Epithelial cell of proximal tubule (primary cell): ENCODE results near the gene DUSP2. TPM values are rescaled to one million over a fixed set of nuclear protein-coding genes. Genes with fewer than 3 reads are reported as not detected.

Experiments
- DNase-seq: peaks from one replicate; pipeline ENCODE4 v3.0.0-alpha.2; 2011; ENCODE audit warnings: low read depth
- H3K4me3 ChIP-seq: 2 replicates; pipeline ENCODE4 v1.5.1; 2011; ENCODE audit warnings: low read depth, mild to moderate bottlenecking, low read length
- CTCF ChIP-seq: conservative IDR thresholded peaks from 2 replicates; pipeline ENCODE4 v1.5.1; 2012; ENCODE audit warnings: low read depth, mild to moderate bottlenecking, low read length
- total RNA-seq: library from RNA; depleted of rRNA; stranded (reverse); fragments of >200 nt; gene quantifications from 2 replicates; pipeline ENCODE4 v1.2.3, GENCODE V29; 2015

Gene DUSP2
- total RNA-seq, 1 donor from 2014 or later = 5.4 TPM

DNA sequence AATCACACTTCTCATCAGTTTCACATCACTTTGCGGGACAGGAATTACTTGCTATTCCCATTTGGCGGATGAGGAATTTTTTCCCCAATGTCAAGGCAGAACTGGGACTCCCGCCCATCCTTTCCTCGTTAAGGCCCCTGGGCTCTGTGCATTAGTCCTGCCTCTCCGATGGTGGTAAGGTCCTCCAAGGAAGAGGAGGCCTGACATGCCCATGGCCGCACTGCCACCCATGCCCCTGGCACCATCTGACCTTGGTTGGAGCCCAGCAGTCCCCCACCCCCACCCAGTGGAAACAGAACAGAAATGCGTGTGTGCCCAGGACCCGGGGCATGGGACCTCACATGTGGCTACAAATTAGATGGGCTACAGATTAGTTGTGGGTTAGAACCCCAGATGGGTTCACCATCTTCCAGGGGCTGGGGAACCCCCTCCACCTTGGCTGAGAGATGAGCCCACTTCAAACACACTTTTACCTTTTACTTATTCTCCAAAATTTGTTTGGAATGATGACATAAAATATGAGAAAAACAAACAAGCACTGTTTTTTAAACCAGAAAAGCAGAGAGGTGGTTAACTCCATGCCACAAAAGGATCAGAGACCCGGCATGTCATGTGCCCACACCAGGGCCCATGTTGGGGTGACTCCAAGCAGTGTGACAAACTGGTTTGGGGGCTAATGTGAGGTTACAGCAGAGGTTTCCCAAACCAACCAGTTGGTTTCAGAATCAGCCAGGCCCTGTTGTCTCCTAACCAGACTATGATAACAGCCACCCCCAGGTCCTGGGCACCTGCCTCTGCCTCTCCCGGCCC is 11.0 kb upstream of the DUSP2 start:
- DNase-seq = no peak
- no peak overlapping the region for H3K4me3 ChIP-seq
- TF ChIP-seq CTCF = no peak

- no peak for DNase-seq
- no peak overlapping the region for H3K4me3 ChIP-seq
- no peak for TF ChIP-seq CTCF
Observed at GRCh38 chr2:96154506-96155380, 9.5 kb upstream of the DUSP2 start.

- H3K4me3 ChIP-seq = no peak overlapping the region
- TF ChIP-seq CTCF = no peak
- no peak for DNase-seq
Observed at GRCh38 chr2:96153991-96154431, 8.8 kb upstream of the DUSP2 start.

DNA sequence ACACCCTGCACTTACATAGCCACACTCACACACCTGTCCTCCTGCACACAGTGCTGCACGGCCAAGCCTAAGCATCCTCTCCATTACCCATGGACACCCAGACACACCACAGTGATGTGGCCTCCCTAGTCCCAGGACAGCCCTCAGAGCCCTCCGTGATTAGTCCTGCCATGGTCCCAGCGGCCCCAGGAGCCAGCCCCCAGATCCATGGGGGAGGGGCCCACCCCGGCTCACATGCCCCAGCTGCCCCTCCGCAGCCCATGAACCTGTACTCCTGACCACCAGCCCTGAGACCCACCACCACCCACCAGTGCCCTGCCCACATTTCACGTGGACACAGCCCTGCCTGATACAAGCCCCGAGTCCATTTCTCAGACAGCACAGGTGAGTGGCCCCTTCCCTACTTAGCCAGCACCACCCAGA is 8.1 kb upstream of the DUSP2 start:
- TF ChIP-seq CTCF = no peak
- DNase-seq = no peak
- H3K4me3 ChIP-seq = no peak overlapping the region

GRCh38 chr2:96152304-96153161 is 7.3 kb upstream of the DUSP2 start:
- H3K4me3 ChIP-seq = no peak overlapping the region
- DNase-seq = no peak
- TF ChIP-seq CTCF = no peak

DNA sequence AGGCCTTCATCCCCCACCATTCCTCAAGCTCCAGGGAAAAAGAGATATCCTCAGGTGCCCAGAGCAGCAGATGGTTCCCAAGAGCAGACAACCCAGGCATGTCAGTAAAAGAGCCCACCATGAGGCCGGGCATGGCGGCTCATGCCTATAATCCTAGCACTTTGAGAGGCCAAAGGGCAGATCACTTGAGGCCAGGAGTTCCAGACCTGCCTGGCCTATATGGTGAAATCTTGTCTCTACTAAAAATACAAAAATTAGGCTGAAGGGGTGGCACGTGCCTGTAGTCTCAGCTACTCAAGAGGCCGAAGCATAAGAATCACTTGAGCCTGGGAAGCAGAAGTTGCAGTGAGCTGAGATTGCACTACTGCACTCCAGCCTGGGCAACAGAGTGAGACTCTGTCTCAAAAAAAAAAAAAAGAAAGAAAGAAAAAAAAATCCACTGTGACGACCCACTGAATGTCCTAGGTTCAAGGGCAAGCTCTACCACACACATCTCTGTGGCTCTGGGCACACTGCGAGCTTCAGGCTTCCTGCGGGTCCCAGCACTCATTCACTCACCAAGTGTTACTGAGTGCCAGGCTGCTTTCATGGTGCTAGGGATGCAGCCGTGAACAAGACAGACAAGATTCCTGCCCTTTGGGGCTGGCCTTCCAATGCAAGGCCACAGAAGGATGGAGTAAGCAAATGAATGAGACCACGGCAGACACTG is 6.5 kb upstream of the DUSP2 start:
- no peak for DNase-seq
- no peak for TF ChIP-seq CTCF
- H3K4me3 ChIP-seq = no peak overlapping the region
